NCI-H2081 treated with DMSO at 0.1 percent for 48 hours (cell line): Measurements from ENCODE around the gene IL15RA.

Experiments used
- DNase-seq: peaks from one replicate; lab custom pipeline; 2025; lab: John Stamatoyannopoulos, UW

Gene IL15RA

GRCh38 chr10:5977471-5978229, at the start of gene IL15RA:
Gene IL15RA (minus strand): TSS chr10:5977543. CDS start chr10:5977492, 51 bp downstream.
- no peak for DNase-seq

GRCh38 chr10:6025683-6026255, 48.4 kb upstream of the IL15RA start:
- no peak for DNase-seq

GRCh38 chr10:6024334-6024682, 47.0 kb upstream of the IL15RA start:
- DNase-seq = no peak

- DNase-seq = no peak
Observed at GRCh38 chr10:6023661-6024333, 46.5 kb upstream of the IL15RA start.

- DNase-seq = no peak
Observed at GRCh38 chr10:6022660-6023059, 45.3 kb upstream of the IL15RA start.

GRCh38 chr10:6020826-6021225, 43.5 kb upstream of the IL15RA start:
- no peak for DNase-seq

- DNase-seq = no peak
Observed at GRCh38 chr10:6019796-6020195, 42.5 kb upstream of the IL15RA start.

GRCh38 chr10:6019010-6019782, 41.9 kb upstream of the IL15RA start:
- no peak for DNase-seq

- no peak for DNase-seq
Observed at GRCh38 chr10:6018422-6018821, 41.1 kb upstream of the IL15RA start.

- no peak for DNase-seq
Observed at GRCh38 chr10:6017781-6018354, 40.5 kb upstream of the IL15RA start.

GRCh38 chr10:6014241-6014761, 37.0 kb upstream of the IL15RA start:
- DNase-seq = no peak

- DNase-seq = no peak
Observed at GRCh38 chr10:6013413-6014192, 36.3 kb upstream of the IL15RA start.

GRCh38 chr10:6012121-6012905, 35.0 kb upstream of the IL15RA start:
- no peak for DNase-seq

- no peak for DNase-seq
Observed at GRCh38 chr10:6011558-6011957, 34.2 kb upstream of the IL15RA start.

GRCh38 chr10:6010569-6010968, 33.2 kb upstream of the IL15RA start:
- no peak for DNase-seq

GRCh38 chr10:6009961-6010360, 32.6 kb upstream of the IL15RA start:
- DNase-seq = no peak

- DNase-seq = no peak
Observed at GRCh38 chr10:6009150-6009549, 31.8 kb upstream of the IL15RA start.

- no peak for DNase-seq
Observed at GRCh38 chr10:6008497-6009142, 31.3 kb upstream of the IL15RA start.

- no peak for DNase-seq
Observed at GRCh38 chr10:6006991-6007390, 29.6 kb upstream of the IL15RA start.

GRCh38 chr10:6006546-6006945, 29.2 kb upstream of the IL15RA start:
- DNase-seq = no peak
